G401 (cell line): ENCODE results near the gene SLC4A11. TPM values are rescaled to one million over a fixed set of nuclear protein-coding genes. Genes with fewer than 3 reads are reported as not detected.

Experiments
- DNase-seq: peaks from one replicate; pipeline ENCODE4 v3.0.0-alpha.2; 2015; ENCODE audit warnings: low spot score
- in situ Hi-C: cut with HindIII; loops from 2 replicates; pipeline ENCODE4 v1.10.0; 2016; ENCODE audit warnings: low sequenced_read_pairs, mixed read lengths
- total RNA-seq: library from RNA; depleted of rRNA; stranded (reverse); fragments of >200 nt; shearing (Covaris generic); gene quantifications from 2 replicates; pipeline ENCODE4 v1.2.3, GENCODE V29; 2014

Gene SLC4A11
- total RNA-seq, 1 experiment from 2014 or later: 0.17 TPM

DNA sequence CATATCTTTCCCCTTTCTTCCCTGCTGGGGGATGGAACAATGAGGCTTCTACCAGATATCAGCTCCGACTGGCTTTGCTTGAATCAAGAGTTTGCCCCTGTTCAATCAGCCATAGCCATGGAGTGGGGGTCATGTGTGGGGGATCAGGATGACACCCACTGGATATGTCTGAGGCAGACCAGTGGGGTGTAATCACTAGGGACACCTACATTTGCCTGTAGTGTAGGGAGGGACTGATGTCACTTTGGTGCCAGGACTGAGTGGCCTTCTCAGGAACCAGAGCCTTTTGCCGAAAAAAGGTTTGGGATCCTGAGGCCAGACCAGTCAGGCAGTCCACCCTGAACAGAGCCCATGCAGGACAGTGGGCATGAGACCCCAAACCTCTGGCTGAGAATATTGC is 28.6 kb downstream of the SLC4A11 start:
- in situ Hi-C loops: no loop called here

DNA sequence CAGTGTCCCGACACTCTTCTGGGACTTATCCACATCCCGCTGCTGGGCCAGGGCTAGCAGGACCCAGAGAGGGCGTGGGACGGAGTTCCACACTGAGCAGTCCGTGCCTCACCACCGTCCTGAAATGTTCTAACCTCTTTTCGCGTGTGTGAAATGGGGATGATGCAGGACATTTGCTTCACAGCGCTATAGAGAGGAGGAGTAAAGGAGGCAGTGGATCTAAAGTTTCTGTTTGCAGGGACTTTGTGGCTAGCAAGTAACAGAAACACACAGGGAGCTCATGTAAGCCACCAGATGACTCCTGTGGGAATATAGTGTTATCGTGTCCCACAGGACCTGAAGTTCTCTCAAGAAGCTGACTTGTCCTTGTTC is 29.1 kb downstream of the SLC4A11 start:
- DNase-seq: peak; percentile 15

More for the DNA sequence above, 28.6 kb downstream of the SLC4A11 start:
- DNase-seq: no peak

DNA sequence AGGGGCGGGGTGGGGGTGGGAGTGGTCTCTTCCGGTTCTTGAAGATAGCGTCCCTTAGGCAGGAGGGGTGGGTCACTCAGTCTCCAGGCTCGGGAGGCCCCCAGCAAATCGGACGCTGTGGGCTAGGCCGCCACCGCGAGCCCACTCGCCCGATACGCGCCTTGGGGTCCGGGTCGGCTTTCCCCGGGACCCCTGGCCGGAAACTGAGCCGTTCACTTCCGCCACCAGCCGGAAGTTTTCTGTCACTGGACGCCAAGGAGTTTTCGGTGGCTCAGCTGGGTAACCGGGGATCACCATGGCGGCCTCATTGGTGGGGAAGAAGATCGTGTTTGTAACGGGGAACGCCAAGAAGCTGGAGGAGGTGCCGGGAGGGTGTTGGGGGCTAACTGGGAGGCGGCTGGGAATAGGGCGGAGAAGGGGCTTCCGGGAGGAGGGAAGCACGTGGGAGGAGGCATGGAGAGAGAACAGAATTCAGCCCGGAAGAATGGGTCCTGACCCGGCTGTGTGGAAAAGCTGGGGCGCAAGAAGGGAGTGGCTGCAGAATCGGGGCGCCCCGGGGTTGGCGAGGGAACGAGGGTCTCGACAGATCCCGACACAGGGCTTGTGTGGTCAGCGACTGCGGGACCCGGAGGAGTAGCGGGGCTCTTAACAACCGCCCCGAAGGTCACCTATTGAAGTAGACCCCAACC is 29.6 kb downstream of the SLC4A11 start, which contains the start of gene ITPA:
TSS of gene ITPA (plus strand) at position 242 of the 689 bp plus-strand sequence. CDS start at position 296, 54 bp downstream.
- DNase-seq: peak; percentile 65
- in situ Hi-C loops: no loop called here

More for the DNA sequence above, 29.1 kb downstream of the SLC4A11 start:
- in situ Hi-C loops: no loop called here

- in situ Hi-C loops: no loop called here
- peak; percentile 38 for DNase-seq
Measured at GRCh38 chr20:3208786-3209256, 30.2 kb downstream of the SLC4A11 start.

GRCh38 chr20:3204124-3204794 is 34.7 kb downstream of the SLC4A11 start, which contains the start of gene DDRGK1:
TSS of gene DDRGK1 (minus strand) at chr20:3204682. CDS start at chr20:3204627, 55 bp downstream.
- peak; percentile 91 for DNase-seq
- in situ Hi-C loops: no loop called here

- DNase-seq: peak; percentile 62
- in situ Hi-C loops: no loop called here
Measured at GRCh38 chr20:3203315-3204123, 35.5 kb downstream of the SLC4A11 start.

DNA sequence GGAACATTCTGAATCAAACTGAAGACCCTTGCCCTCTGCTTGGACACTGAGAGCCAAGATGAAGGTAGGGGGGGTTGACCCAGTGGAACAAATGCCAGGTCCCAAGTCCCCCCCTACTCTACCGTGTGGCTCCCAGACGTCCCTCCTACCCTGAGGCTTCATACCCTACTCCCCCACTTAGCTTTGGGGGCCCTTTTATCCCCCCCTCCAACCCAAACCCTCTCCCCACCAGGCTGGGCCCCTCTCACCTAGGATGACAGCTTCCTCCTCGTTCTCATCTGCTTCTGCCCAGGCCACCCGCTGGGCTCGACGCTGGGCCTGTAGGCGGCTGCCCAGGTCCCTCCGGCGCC is 36.0 kb downstream of the SLC4A11 start:
- no peak for DNase-seq
- in situ Hi-C loops: no loop called here

DNA sequence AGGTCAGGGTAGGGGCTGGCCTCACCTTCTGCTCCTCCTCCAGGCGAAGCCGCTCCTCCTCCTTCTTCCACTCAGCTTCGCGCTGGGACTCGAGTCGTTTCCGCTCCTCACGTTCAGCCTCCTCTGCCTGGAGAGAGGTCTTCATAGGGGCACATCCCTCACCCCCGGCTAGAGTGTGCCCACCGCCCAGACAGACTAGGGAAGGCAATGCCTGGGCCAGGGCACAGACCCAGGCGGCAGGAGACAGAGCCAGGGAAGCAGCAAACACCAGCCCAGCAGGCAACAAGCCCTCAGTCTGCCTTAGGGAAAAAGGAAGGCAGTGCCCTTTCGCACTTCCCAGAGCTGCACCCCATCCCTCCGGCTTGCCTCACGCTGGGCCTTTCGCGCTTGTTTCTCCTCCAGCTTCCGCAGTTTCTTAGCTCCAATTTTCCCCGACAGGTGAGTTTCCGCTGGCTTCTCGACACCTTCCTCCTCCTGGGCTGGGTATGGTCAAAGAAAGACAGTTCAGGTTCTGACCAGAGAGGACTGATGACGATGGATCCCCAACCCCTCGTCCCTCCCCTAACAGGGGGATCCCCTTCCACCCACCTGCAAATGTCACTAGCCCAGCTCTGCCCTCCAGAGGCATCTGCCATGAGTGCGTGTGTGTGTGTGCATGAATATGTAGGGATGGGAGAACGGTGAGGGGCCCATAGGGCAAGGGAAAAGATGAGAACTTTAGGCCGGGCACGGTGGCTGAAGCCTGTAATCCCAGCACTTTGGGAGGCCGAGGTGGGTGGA is 38.8 kb downstream of the SLC4A11 start:
- no peak for DNase-seq
- in situ Hi-C loops: no loop called here

DNA sequence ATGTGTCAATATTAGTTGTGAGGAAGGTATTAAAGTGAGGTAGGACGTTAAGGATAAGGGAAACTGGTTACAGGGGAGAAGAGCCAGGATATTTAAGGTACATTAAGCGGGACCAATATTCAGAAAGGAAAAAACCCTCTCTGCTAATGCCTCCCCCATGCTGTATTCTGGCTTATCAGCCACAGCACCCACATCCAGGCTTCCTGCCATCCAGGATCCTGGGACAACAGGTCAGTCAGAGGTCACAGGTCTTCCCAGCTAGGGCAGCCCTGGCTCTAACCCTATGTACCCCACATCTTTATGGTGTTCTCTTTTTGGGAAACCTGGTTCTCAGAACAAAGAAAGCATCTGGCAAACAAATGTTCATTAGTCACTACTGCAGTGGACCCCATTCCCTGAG is 39.8 kb downstream of the SLC4A11 start:
- no peak for DNase-seq
- in situ Hi-C loops: no loop called here

- in situ Hi-C loops: no loop called here
- no peak for DNase-seq
Measured at GRCh38 chr20:3195590-3196237, 43.3 kb downstream of the SLC4A11 start.

- in situ Hi-C loops: no loop called here
- no peak for DNase-seq
Measured at GRCh38 chr20:3194617-3195280, 44.2 kb downstream of the SLC4A11 start.

- DNase-seq: no peak
- in situ Hi-C loops: no loop called here
Measured at GRCh38 chr20:3193806-3194616, 45.0 kb downstream of the SLC4A11 start.

DNA sequence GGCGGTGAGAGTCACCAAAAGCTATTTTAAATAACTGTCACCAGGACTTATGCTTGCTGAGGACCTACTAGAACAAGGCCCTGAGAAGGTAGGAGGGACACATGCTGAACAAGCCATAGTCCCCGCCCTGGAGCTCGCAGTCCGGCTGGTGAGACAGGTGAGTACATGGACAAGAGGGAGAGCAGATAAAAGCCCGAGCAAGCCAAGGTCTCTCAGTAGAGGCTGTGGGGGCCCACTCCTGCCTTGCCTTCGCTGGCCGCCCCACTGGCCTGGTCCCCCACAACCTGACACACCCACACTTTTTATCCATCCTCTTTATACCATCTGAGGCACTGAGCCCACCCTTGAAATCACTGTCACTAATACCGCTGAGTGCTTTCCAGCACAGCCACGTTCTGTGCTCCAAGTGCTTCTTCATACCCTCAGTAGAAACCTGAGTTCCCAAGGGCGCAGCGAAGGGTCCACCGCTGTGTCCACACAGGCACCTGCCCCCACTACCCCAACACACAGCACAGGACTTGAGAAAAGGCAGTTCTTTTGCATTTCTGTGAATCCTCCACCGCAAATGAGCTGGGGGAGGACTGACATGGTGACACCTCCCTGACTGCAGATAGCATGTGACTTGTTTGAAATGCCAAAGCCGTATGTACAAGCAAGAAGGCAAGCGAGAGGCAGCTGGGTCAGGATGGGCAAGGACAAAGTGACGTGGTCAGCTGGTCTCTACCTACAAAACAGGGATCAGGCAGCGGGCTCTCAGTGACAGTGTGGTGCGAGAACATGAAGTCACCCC is 46.6 kb downstream of the SLC4A11 start:
- DNase-seq: no peak
- in situ Hi-C loops: no loop called here

- DNase-seq: no peak
- in situ Hi-C loops: no loop called here
Measured at GRCh38 chr20:3190681-3191111, 48.3 kb downstream of the SLC4A11 start.

DNA sequence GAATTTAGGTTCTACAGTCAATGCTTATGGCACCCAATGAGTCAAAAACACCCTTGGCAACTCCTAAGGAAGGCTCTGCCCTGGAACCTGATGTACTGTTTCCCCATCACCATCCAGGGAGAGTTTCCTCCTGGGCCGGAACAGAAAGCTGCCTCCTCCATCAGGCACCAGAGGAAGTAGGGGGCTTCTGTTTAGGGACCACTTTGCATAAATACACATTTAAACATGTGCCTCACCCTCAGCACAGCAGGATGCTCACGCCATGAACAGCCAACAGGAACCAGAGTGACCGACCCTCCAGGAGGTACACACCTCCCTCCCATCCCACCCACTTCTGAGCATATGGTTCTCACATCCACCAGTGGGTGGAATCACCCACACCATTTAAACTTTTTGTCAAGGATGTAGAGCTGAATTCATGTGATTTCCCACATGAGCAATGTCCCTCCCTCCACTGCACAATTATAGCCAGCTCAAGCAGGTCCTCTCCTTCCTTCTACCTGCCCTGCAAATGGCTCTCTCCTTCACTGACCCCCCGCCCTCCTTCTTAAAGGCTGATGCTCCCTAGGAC is 49.3 kb downstream of the SLC4A11 start:
- no peak for DNase-seq
- in situ Hi-C loops: no loop called here

- DNase-seq: no peak
- in situ Hi-C loops: no loop called here
Measured at GRCh38 chr20:3188823-3189413, 50.1 kb downstream of the SLC4A11 start.
